HUES6 (cell line): ENCODE results near the gene HOXD3.

ENCODE experiments used
- H3K27ac ChIP-seq: 2 replicates; pipeline ENCODE4 v1.7.0; 2013; ENCODE audit warnings: low read depth, mild to moderate bottlenecking, low read length, inconsistent platforms
- H3K27me3 ChIP-seq: 2 replicates; pipeline ENCODE4 v1.6.1; 2013; ENCODE audit warnings: low read length; ENCODE audit not compliant: control insufficient read depth, insufficient read depth
- H3K36me3 ChIP-seq: 2 replicates; pipeline ENCODE4 v1.6.1; 2013; ENCODE audit warnings: low read length; ENCODE audit not compliant: control insufficient read depth, insufficient read depth
- H3K4me1 ChIP-seq: 2 replicates; pipeline ENCODE4 v1.6.1; 2013; ENCODE audit warnings: low read length; ENCODE audit not compliant: control insufficient read depth, insufficient read depth
- H3K4me3 ChIP-seq: 2 replicates; pipeline ENCODE4 v1.5.1; 2013; ENCODE audit warnings: low read depth, low read length
- H3K9ac ChIP-seq: one replicate; pipeline ENCODE4 v1.6.1; 2013; ENCODE audit warnings: mild to moderate bottlenecking, low read length
- H3K9me3 ChIP-seq: 2 replicates; pipeline ENCODE4 v1.6.1; 2013; ENCODE audit warnings: low read depth, low read length; ENCODE audit not compliant: control insufficient read depth, insufficient read depth

Gene HOXD3

GRCh38 chr2:176154576-176155252 is 2.4 kb upstream of the HOXD3 start:
- Histone ChIP-seq H3K9me3 (no peaks in the 10 kb centered on the region), H3K27ac (no peak overlapping the region), H3K27me3 (peaks cover 100% of the 10 kb centered on the region), H3K4me1 (peaks cover 22% of the 10 kb centered on the region), H3K36me3 (no peaks in the 10 kb centered on the region), H3K4me3 (no peak overlapping the region), H3K9ac (peak overlapping the region; percentile 39)

GRCh38 chr2:176155356-176156044 is 1.6 kb upstream of the HOXD3 start:
- peaks cover 100% of the 10 kb centered on the region for H3K27me3 ChIP-seq

GRCh38 chr2:176156301-176156806 is 753 bp upstream of the HOXD3 start:
- H3K9me3 ChIP-seq, result no peaks in the 10 kb centered on the region
- peak overlapping the region; percentile 43 for H3K9ac ChIP-seq
- H3K4me1 ChIP-seq, result peaks cover 28% of the 10 kb centered on the region
- no peak overlapping the region for H3K4me3 ChIP-seq
- peaks cover 100% of the 10 kb centered on the region for H3K27me3 ChIP-seq
- H3K27ac ChIP-seq, result no peak overlapping the region
- H3K36me3 ChIP-seq, result no peaks in the 10 kb centered on the region

More at GRCh38 chr2:176155356-176156044, 1.6 kb upstream of the HOXD3 start:
- H3K4me1 ChIP-seq, result peaks cover 28% of the 10 kb centered on the region
- H3K27ac ChIP-seq, result no peak overlapping the region
- peak overlapping the region; percentile 39 for H3K9ac ChIP-seq
- no peak overlapping the region for H3K4me3 ChIP-seq
- H3K9me3 ChIP-seq, result no peaks in the 10 kb centered on the region
- no peaks in the 10 kb centered on the region for H3K36me3 ChIP-seq

- H3K36me3 ChIP-seq, result no peaks in the 10 kb centered on the region
- H3K27ac ChIP-seq, result no peak overlapping the region
- no peaks in the 10 kb centered on the region for H3K9me3 ChIP-seq
- peaks cover 28% of the 10 kb centered on the region for H3K4me1 ChIP-seq
- no peak overlapping the region; the same call in 1 of the 2 replicates for H3K4me3 ChIP-seq
- H3K27me3 ChIP-seq, result peaks cover 100% of the 10 kb centered on the region
- peak overlapping the region; percentile 63 for H3K9ac ChIP-seq
Measured at GRCh38 chr2:176157499-176158185, 535 bp downstream of the HOXD3 start.

- H3K4me3 ChIP-seq, result peak overlapping the region; percentile 19; the same call in 1 of the 2 replicates
- no peaks in the 10 kb centered on the region for H3K36me3 ChIP-seq
- peak overlapping the region; percentile 63 for H3K9ac ChIP-seq
- peaks cover 30% of the 10 kb centered on the region for H3K4me1 ChIP-seq
- H3K27ac ChIP-seq, result no peak overlapping the region
- H3K9me3 ChIP-seq, result no peaks in the 10 kb centered on the region
- H3K27me3 ChIP-seq, result peaks cover 100% of the 10 kb centered on the region
Measured at GRCh38 chr2:176158186-176158591, 1.1 kb downstream of the HOXD3 start.

- H3K27me3 ChIP-seq, result peaks cover 100% of the 10 kb centered on the region
- H3K36me3 ChIP-seq, result no peaks in the 10 kb centered on the region
- H3K4me3 ChIP-seq, result peak overlapping the region; percentile 27; the same call in 1 of the 2 replicates
- peaks cover 39% of the 10 kb centered on the region for H3K4me1 ChIP-seq
- H3K27ac ChIP-seq, result no peak overlapping the region
- no peaks in the 10 kb centered on the region for H3K9me3 ChIP-seq
- H3K9ac ChIP-seq, result peak overlapping the region; percentile 71
Measured at GRCh38 chr2:176158855-176159662, 2.0 kb downstream of the HOXD3 start.

- Histone ChIP-seq H3K9ac (peak overlapping the region; percentile 71), H3K27ac (no peak overlapping the region), H3K4me1 (peaks cover 44% of the 10 kb centered on the region), H3K4me3 (peak overlapping the region; percentile 27; the same call in 1 of the 2 replicates), H3K36me3 (no peaks in the 10 kb centered on the region), H3K27me3 (peaks cover 100% of the 10 kb centered on the region), H3K9me3 (no peaks in the 10 kb centered on the region)
Measured at GRCh38 chr2:176159663-176160250, 2.6 kb downstream of the HOXD3 start.

- Histone ChIP-seq H3K27me3 (peaks cover 100% of the 10 kb centered on the region), H3K9me3 (no peaks in the 10 kb centered on the region), H3K27ac (no peak overlapping the region), H3K4me3 (peak overlapping the region; percentile 27; the same call in 1 of the 2 replicates), H3K9ac (peak overlapping the region; percentile 71), H3K36me3 (no peaks in the 10 kb centered on the region), H3K4me1 (peaks cover 43% of the 10 kb centered on the region)
Measured at GRCh38 chr2:176160251-176160985, 3.3 kb downstream of the HOXD3 start.

GRCh38 chr2:176160986-176161824 is 4.1 kb downstream of the HOXD3 start:
- Histone ChIP-seq H3K27ac (no peak overlapping the region), H3K9me3 (no peaks in the 10 kb centered on the region), H3K4me3 (peak overlapping the region; percentile 27; the same call in 1 of the 2 replicates), H3K9ac (peak overlapping the region; percentile 43), H3K4me1 (peaks cover 40% of the 10 kb centered on the region), H3K27me3 (peaks cover 100% of the 10 kb centered on the region), H3K36me3 (no peaks in the 10 kb centered on the region)
